Epithelial cell of proximal tubule (primary cell): ENCODE results near the gene ARHGEF3. TPM values are rescaled to one million over a fixed set of nuclear protein-coding genes. Genes with fewer than 3 reads are reported as not detected.

ENCODE experiments used
- DNase-seq: peaks from one replicate; pipeline ENCODE4 v3.0.0-alpha.2; 2011; ENCODE audit warnings: low read depth
- H3K4me3 ChIP-seq: 2 replicates; pipeline ENCODE4 v1.5.1; 2011; ENCODE audit warnings: low read depth, mild to moderate bottlenecking, low read length
- total RNA-seq: library from RNA; depleted of rRNA; stranded (reverse); fragments of >200 nt; gene quantifications from 2 replicates; pipeline ENCODE4 v1.2.3, GENCODE V29; 2015
- TF ChIP-seq, protein P1 (sequence below): conservative IDR thresholded peaks from 2 replicates; pipeline ENCODE4 v1.5.1; 2012; ENCODE audit warnings: low read depth, mild to moderate bottlenecking, low read length

Gene ARHGEF3
- total RNA-seq, 1 donor from 2014 or later: 6.5 TPM

DNA sequence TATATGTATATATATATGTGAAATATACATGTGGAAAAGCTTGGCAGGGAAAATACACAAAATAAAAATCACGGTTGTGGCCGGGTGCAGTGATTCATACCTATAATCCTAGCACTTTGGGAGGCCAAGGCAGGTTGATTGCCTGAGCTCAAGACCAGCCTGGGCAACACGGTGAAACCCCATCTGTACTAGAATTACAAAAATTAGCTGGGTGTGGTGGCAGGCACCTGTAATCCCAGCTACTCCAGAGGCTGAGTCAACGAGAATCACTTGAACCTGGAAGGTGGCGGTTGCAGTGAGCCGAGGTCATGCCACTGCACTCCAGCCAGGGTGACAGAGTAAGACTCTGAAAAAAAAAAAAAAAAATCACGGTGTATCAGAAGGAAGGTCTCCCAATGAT, 20.8 kb upstream of the ARHGEF3 start:
- TF ChIP-seq, protein P1, sequence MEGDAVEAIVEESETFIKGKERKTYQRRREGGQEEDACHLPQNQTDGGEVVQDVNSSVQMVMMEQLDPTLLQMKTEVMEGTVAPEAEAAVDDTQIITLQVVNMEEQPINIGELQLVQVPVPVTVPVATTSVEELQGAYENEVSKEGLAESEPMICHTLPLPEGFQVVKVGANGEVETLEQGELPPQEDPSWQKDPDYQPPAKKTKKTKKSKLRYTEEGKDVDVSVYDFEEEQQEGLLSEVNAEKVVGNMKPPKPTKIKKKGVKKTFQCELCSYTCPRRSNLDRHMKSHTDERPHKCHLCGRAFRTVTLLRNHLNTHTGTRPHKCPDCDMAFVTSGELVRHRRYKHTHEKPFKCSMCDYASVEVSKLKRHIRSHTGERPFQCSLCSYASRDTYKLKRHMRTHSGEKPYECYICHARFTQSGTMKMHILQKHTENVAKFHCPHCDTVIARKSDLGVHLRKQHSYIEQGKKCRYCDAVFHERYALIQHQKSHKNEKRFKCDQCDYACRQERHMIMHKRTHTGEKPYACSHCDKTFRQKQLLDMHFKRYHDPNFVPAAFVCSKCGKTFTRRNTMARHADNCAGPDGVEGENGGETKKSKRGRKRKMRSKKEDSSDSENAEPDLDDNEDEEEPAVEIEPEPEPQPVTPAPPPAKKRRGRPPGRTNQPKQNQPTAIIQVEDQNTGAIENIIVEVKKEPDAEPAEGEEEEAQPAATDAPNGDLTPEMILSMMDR: no peak

DNA sequence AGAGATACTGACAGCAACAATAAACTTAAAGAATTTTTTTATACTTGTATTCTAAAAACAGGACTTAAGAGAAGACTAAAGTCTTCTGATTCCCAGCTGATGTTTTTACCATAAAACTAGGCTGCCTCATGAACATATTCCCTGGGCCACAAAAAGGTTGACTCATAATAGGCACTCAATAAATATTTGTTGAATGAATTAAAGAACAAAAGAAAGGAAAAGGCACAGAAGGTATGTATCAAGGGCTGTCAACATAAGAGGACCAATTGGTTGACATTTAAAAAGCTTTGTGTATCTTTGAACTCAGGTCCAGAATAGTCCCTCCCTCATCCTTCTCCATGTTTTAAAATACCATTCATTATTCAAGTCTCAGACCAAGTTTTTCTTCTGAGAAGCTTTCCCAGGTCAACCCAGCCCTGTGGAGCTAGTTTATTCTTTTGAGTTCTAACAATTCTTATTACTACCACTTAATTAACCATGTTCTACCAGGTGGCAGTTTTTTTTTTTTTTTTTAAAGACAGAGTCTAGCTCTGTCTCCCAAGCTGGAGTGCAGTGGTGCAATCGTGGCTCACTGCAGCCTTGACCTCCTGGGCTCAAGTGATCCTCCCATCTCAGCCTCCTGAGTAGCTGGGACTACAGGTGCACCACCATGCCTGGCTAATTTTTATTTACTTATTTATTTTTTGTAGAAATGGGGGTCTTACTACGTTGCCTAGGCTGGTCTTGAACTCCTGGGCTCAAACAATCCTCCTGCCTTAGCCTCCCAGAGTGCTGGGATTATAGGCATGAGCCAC, 17.5 kb upstream of the ARHGEF3 start:
- TF ChIP-seq, protein P1: no peak
- H3K4me3 ChIP-seq: no peak overlapping the region
- DNase-seq: no peak

More for the DNA sequence above, 20.8 kb upstream of the ARHGEF3 start:
- H3K4me3 ChIP-seq: no peak overlapping the region
- no peak for DNase-seq

DNA sequence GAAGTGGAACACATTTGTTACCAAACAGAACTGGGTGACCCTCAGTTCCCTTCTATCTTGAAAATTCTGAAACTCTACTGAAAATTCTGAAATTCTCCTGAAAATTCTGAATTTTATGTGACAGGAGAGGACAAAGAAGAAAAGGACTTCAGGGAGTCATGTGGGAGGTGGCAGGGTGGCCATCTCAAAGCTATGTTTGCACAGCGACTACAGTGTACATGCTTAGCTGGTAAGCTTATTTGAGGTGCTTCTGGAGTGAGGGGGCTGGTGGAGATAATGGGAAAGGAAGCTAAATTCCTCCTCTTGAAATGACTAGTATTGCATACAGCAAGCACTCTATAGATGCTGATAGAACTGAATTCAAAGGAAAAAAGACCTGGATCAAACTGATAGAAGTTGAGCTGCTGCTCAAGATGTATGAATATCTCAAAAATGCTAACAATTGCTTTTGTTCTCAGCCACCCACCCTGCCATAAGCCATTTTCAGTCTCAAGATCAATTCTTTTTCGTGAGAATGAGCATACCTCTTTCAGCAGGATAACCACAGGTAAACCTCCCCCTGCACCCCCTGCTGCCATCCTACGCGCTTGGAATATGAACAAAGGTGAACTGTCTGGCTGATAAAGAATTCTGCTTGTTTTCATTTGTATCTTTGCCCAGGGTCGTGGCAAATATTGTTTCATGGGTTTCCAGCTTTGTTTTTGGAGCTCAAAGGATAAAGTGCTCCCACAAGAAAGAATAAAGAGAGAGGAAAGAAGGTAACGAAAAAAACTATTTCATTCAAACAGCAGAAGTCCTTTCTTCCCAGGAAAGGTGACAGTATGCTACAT, 16.6 kb upstream of the ARHGEF3 start:
- TF ChIP-seq, protein P1: no peak
- no peak overlapping the region for H3K4me3 ChIP-seq
- DNase-seq: no peak

DNA sequence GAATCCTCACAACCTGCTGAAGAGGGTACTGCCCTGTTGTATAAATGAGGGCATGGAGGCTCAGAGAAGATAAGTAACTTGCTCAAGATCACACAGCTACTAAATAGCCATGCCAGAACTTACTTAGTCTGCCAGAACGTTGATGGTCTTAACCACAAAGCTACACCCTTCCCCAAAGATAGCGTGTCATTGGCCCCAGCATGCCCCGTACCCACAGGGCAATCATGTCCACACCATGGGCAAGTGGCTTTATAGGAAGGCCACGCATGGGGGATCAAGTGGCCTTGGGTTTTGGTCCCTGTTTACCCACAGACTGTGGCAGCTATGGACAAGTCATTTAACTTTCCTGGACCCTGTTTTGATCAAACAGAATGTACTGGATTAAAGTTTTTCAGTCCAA, 15.9 kb upstream of the ARHGEF3 start:
- TF ChIP-seq, protein P1: no peak
- H3K4me3 ChIP-seq: no peak overlapping the region
- no peak for DNase-seq

DNA sequence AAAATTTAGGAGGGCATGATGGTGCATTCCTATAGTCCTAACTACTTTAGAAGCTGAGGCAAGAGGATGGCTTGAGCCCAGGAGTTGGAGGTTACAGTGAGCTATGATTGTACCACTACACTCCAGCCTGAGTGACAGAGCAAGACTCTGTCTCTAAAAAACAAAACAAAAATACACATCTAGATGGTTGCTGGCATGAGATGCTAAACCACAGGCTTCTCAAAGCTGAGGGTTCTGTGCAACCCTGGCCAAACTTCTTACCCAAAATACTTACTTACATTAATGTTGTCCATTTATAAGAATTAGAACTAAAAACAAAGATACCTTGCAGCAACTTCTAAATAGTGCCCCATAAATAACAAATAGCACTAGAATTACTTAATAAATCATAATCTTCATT, 14.3 kb upstream of the ARHGEF3 start:
- no peak for DNase-seq
- TF ChIP-seq, protein P1: no peak
- H3K4me3 ChIP-seq: no peak overlapping the region

DNA sequence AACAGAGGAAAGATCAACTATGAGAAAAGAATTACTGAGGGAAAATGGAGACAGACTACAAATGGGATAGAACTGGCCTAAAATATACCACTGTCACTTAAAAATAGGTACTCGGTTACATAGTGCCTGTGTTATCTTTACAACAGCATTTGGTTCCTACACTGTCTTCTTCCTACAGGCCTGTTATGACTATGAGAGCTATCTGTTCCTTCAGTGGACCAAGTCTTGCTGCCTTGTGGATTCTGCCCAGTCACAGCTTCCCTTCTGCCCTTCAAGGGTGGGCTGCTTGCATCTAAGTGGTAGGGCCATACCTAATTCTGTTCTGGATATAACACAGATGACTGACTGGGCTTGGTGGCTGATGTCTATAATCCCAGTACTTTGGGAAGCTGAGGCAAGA, 13.8 kb upstream of the ARHGEF3 start:
- no peak for DNase-seq
- no peak overlapping the region for H3K4me3 ChIP-seq
- TF ChIP-seq, protein P1: no peak
